ENCODE measurements around the gene PNPLA2.

The PNPLA2 gene

DNA sequence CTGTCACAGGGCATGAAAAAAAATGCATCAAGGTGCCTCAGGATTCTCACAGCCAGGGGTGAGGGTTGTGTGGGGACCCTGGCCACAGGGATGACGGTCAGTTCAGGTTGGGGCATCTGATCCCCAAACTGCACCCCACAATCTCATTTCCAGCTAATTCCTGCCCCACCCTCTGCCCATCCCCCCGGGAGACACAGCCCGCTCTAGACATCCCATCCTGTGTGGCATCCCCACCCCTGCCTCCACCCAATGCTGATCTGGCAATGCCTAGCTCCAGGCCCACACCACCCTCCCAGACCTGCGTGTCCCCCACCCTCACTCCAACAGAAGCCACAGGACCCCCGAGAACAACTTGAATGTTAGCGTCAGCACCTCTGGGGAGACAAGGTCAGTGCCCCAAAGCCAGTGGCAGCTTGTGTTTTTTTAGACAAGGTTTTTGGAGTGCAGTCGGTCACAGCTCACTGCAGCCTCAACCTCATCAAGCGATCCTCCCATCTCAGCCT lies 49.2 kb downstream of the PNPLA2 start:
- in situ Hi-C loops (cut with HindIII; ENCODE audit: low sequenced_read_pairs), result no loop called here

DNA sequence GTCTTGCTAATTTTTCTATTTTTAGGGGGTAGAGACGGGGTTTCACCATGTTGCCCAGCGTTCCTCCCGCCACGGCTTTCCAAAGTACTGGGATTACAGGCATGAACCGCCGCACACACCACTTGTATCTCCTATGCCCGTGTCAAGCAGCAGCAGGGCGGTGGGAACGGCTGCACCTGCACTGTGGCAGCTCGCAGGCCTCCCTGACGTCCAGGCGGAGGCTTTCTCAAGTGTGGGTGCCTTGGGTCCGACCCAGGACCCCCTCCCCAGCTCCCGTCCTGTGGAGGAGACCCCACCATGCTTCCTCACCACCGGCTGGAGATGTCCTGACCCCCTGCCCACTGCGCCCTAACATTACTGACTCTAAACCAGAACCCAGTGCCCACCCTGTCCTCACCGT lies 49.7 kb downstream of the PNPLA2 start:
- in situ Hi-C loops (cut with HindIII; ENCODE audit: low sequenced_read_pairs), result no loop called here

DNA sequence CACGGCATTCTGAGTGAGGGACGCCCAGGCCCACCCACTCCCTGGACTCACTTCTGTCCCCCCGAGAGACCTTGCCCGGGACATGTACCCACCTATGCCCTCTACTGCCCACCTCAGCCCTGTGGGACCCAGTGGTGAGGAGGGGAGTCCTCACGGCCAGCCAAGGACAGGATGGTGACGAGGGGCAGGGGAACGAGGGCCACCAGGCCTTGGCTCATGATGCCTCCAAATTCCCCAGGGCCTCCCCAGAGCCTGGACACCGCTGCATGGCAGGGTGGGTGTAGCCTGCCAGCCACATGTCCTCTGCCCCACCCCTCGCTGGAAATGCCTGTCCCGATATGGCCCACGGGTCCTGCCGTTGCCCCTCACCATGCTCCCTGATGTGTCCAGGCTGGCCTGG lies 50.1 kb downstream of the PNPLA2 start:
- in situ Hi-C loops (cut with HindIII; ENCODE audit: low sequenced_read_pairs), result no loop called here

DNA sequence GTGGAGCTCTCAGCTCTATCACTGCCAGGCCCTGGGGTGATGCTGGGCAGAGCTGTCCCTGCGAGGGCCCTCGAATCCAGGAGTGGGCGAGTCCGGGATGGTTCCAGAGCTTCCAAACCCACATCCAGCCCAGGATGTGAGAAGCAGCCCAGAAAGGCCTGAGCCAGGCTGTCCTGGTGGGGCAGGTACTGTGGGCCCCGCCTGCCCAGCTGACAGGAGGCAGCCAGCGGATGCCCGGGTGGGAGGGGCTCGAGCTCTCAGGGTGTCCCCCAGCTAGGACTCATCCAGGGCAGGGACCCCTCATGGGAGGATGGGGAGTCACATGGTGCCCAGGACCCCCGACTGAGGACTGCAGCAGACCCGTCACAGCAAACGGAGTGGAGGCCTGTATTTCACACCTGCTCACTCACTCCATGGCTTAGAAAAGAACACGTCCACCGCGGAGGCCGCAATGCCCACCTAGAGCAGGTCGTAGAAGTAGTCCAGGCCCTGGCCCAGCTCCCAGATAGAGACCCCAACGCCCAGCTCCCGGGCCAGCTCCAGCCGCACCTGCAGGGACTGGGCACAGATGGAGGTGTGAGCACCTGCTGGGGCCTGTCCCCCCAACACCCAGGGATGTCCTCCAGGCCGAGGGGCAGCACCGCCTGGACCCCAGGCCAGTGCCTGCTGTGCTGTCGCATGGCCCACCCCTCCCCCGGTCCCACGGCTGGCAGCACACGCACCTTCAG lies 50.8 kb downstream of the PNPLA2 start:
- in situ Hi-C loops (cut with HindIII; ENCODE audit: low sequenced_read_pairs), result no loop called here

DNA sequence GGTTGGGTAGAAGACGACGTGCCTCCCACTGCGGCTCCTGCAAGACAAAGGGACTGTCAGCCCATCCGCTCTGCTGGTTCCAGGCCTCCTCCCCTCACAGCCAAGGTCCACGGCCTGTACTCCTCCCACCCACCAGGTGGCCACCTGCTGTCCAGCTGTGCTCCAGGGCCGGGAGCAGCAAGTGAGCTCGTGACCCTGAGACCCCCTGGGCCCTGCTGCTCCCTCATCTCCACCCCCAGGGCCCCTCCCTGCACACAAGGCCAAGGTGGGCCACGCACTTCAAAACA lies 51.4 kb downstream of the PNPLA2 start:
- in situ Hi-C loops (cut with HindIII; ENCODE audit: low sequenced_read_pairs), result no loop called here

DNA sequence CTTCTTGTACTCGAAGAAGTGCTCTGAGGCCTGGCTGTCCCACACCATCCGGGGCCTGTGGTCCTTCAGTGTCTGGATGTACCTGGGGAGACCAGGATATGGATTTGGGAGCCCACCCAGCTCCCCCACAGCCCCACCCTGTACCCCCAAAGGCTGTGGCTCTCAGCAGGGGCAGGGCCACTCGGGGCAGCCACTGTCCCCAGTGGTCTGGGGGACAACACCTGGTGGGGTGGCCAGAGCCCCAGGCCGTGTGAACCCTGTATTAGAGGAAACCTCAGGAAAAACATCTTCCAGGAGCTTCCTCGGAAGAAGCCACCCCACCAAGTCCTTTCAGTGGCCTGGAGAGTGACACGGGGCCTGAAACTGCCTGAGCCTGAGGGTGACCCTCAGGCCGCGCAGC lies 51.7 kb downstream of the PNPLA2 start:
- in situ Hi-C loops (cut with HindIII; ENCODE audit: low sequenced_read_pairs), result no loop called here

DNA sequence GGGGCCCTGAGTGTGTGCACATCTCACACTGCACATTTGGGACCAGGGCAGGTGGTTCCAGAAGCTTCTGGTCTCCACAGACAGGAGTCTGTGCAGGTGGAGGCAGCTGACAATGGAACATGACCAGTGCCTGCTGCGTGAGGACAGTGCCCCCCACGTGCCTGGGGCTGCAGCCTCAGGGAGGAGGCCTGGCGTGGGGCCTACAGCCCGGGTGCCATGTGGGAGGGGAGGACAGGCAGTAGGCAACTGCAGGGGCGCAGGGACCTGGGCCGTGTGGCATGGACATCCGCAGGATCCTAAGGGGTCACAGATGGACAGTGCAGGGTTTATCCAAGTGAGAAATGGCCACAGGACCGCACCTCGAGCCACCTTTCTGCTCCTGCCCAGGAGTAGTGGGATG lies 52.8 kb downstream of the PNPLA2 start:
- in situ Hi-C loops (cut with HindIII; ENCODE audit: low sequenced_read_pairs), result no loop called here

DNA sequence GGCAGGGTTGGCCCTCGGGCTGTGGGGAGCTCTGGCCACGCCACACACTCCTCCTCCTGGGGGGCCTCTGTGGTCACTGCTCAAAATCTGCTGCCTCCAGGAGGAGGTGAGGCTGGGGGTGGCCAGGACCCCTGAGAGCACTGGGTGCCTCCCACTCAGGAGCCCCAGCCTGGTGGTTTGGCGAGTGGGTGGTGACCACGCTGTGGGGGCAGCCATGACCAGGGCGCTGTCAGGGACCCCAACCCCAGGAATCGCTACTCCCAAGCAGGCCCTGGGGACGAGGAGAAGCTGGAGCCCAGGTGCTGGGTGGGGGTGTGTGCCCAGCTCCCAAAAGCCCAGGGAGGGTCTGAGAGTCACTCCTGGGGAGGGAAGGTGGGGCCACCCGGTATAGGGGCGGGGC lies 54.1 kb downstream of the PNPLA2 start:
- in situ Hi-C loops (cut with HindIII; ENCODE audit: low sequenced_read_pairs), result no loop called here

DNA sequence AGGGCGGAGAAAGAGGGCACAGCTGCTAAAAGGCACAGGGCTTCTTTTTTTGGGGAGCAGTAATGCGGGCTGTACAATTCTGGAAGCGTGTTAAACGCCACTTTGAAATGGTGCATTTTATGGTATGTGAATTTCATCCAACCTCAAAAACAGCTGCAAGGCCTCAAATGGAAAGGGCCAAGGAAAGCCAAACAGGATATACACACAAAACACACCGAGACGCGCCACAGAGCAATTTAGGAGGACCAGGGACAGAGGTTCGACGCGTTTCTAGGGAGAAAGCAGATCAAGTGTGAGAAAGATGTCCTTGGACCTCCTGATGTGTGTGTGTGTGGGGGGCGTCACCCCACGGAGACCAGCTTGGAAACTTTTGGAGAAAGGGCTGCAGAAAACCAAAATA lies 55.0 kb downstream of the PNPLA2 start:
- in situ Hi-C loops (cut with HindIII; ENCODE audit: low sequenced_read_pairs), result no loop called here
